Renal pelvis (tissue), 4 donors: ENCODE measurements around the gene NPPC. TPM values are rescaled to one million over a fixed set of nuclear protein-coding genes. Genes with fewer than 3 reads are reported as not detected.

Experiments
- DNase-seq: peaks from one replicate; pipeline ENCODE4 v3.0.0-alpha.2; 2013
- polyA plus RNA-seq, 3 donors: library from polyadenylated mRNA; unstranded; fragments of 120-200 nt; gene quantifications; one replicate each; pipeline ENCODE4 v1.2.1, GENCODE V29; 2013; ENCODE audit not compliant: insufficient read length in 3 of 3

The NPPC gene
- polyA plus RNA-seq, 3 donors, result 0.22 to 0.73 (median 0.47) TPM

DNA sequence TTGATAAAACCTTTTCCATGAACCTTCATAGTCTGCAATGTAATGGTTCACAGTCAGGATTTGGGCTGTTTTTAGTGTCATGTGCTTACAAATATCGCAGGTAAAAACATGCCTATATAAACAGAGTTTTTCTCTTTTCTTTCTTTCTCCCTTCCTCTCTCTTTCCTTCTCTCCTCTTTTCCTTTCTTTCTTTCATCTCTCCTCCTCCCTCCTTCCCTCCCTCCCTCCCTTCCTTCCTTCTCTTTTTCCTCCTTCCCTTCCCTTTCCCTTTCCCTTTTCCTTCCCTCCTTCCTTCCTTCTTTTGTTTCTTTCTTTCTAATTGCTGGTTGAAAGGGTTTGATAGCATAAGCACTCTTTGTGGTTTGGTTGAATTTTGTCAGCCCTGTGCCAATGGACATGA lies 9.6 kb upstream of the NPPC start:
- no peak for DNase-seq

DNA sequence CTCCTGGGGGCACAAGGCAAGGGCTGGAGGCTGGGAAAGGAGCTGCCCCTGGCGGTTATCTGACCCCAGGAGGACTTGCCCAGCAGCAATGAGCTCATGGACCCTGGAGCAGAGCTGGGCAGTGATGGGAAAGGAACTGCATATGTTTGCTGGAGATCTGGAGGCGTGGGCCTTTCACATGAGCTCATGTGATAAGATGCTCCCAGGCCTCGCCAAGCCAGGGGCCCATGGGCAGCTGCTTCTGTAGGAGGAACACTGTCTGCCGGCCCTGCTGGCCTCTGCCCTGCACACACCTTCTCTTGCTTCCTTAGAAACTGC lies 9.0 kb upstream of the NPPC start:
- DNase-seq, result no peak

DNA sequence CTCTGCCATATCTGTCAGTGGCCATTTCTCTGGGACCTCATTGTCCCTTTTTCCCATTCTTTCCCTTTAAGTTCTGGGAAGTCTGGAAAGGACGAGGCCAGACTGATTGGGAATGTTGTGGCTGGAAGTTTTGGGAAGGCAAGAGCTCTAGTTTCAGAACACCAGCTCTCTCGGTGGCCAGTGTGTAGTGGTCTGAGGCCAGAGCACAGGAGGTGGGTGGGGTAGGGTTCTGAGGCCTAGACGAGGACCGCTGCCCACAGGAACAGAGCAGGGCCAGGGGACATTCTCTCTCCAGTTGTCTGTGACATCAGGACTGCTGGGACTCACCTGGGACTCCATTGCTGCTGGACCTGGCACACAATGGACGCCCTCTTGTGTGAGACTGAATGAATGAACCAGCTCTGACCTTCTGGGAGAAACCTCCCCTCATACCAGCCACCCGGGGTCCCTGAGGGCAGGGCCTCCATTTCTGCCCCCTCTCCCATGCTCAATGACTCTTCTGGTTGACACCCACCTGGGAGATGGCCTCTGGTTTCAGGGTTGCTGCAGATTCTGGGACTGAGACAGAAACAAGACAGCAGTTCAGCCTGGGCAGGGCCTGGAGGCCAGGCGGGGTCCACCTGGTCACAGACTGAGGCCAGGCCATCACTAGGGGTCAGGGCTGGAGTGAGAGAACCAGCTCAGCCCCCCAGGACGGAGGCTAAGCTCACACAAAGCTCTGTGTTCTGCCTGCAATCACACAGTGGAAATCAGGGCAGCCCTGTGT lies 8.4 kb upstream of the NPPC start:
- DNase-seq, result no peak

DNA sequence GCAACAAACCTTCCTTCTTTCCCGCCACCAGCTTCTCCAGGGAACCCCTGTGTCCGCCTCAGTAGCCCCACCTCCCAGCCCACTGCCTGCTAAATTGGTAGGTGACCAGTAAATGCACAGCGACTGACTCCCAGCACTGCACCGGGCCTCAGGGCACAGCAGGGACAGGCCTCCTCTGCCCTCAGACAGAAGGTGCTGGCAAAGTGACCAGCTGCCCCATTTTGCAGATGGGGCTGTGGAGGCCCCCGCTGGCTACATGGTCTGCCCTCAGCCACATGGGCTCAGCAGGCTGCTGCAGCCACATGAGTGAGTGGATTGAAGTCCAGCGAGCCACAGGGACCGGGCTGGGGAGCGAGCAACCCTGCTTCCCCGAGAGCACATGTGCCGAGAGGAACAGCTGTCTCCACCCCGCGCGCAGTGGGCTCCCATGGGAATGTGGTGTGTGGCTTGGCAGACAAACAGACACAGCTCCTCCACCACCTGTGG lies 7.8 kb upstream of the NPPC start:
- no peak for DNase-seq

DNA sequence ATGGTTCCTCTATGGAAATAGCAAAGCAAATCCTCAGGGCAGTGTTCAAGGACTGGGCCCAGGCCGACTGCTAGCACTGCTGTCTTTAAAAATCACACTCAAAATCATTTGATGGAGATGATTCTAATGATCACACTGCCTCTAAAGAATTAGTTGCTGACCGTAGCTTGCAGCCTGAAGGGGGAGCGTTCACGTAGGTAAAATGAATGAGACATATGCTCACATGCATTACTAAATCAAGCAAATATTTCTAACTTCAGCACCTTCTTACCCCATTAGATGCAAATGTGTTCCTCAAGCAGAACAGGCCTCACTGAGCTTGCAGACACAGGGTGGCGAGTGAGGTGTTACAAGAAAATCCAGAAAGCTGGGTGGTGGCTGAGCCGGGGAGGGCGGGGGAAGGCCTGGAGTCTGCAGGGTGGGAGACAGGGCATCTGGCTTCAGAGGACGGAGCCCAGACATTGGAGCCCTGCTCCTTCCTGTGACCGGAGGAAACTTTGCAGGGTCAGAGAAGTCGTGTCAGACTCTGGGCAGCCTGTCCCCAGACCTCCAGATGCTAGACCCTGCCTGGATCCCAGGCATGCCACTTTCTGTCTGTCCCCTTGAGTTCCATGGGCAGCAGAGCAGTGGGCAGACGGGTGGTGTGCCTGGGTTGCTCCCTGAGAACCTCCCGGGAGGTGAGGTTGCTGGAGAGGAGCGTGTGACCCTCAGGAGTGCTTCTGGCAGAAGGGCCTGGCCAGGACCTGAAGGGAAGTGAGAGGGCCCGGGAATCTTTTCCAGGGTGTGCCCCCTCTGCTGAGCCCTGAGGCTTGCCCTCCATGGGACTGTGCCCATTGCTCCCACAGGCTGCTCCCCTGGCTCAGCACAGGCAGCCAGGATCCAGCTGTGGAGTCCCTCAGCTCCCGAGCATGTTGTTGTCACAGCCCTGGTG lies 7.1 kb upstream of the NPPC start:
- no peak for DNase-seq

DNA sequence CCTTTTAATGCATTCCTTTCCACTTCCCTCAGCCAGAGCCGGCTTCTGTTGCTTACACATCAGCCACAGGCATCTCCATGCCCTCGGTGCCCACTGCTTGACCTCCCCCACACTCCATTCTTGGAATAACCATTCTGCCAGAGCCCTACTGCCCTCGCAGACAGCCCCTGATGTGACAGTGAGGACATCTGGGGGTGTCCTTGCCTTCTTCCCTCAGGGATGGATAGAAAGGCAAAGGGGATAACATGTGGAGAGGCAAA lies 6.4 kb upstream of the NPPC start:
- no peak for DNase-seq

DNA sequence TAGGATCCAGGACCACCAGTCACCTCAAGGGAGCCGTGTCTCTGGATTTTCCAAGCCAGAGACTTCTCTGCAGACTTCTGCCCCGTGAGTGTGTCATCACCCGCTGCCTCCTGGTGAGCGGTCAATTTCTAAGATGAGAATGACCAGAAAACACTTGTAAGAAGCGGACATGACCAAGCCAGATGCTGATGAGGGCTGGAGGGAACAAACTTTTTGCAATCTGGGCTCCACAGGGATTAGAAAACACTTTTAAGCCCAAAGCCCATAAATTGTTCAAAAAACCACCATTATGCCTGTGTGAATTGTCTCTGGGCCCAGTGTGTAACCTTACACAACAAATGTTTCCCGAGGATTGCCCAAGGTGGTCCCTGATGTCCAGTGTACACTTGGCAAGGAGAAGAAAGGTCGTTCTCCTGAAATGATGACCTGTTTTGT lies 5.3 kb upstream of the NPPC start:
- no peak for DNase-seq

DNA sequence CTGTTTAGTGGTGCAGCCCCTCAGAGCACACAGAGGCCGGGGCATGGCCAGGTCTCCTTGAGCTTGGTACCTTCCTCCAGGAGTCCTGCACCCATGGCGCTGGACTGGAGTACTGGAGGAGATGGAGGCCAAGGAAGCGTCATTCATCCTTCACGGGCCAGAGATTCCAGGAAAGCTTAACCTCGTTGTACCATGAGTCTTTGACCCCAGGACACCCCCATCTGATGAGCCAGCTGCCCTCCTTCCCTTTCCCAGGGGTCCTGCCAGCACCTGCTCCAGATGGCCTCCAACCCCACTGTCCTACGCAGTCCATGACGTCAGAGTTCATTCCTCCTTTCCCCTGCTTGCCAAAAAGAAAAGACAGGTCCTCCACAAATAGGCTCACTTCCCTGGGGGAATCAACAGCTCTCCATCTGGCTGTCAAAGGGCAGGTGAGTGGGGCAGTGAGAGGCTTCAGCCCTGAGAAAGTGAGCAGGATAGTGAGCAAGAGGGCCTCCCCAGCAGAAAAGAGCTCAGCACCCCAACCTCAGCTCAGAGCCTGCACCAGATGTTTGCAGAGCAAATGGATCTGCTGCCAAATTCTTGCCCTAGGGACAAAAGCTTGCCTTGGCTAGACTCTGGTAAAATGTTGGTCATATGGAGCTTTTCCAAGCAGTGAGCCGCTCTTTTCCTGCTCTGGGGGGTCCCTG lies 4.5 kb upstream of the NPPC start:
- no peak for DNase-seq

DNA sequence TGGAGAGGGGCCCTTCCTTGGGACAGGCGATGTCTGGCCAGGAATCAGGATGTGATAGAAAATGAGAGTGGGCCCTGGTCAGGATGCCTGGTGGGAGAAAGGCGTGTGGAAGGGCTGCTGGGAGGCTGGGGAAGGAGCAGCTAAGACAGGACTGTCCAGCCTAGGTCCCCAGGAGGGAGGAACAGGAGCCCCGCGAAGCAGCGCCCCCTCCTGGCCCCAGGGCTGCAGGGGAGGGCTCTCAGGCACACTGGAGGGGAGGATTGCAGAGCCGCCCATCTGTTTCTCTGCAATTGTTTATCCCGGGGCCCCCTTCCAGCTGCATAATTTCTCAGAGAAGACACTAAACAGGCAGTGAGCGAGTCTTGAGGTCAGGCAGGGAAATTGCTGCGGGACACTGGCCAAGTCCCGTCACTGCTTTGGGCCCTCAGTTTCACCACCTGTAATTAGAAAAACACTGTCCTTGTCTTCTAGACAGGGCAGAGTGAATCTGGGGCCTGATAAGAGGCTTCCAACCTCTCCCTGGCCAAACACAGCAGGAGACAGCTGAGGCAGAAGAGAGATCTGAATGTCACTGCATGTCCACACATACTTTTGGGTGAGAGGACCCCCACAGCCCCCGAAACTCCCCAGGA lies 3.9 kb upstream of the NPPC start:
- no peak for DNase-seq

DNA sequence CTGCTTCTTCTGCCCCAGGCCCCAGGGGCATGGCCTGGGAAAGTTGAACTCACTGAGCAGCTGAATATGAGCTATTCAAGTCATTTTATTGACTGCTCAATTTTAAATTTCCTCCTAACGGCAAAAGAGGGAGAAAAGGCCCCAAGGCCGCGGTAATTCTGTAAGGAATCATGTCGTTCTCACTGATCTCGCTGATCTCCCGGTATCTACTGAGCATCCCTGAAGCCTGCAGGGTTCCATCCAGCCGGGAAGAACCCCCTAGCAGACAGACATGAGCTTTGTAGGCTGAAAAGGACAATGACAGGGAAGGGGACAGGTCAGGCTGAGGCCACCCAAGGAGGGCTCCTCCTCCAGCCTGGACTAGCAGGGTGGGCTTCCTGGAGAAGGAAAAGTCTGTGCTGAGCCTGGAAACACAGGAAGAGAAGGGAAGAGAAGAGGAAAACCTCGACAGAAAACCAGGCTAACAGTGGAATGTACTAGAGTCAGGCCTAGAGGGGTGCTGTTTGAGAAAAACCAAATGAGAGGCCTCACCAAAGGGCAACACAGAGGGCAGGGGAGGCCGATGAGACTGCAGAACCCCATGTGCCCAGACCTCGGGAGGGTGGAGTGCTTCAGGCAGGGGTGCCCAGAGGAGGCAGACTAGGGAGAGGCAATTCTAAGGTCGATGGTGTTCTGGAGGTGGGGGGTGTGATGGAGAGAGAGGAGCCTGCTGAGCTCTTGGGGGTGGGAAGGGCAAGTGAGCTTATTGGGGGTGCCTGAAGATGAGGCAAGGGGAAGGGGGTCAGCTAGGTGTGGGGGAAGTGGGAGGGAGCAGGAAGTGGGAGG lies 2.9 kb upstream of the NPPC start:
- no peak for DNase-seq

DNA sequence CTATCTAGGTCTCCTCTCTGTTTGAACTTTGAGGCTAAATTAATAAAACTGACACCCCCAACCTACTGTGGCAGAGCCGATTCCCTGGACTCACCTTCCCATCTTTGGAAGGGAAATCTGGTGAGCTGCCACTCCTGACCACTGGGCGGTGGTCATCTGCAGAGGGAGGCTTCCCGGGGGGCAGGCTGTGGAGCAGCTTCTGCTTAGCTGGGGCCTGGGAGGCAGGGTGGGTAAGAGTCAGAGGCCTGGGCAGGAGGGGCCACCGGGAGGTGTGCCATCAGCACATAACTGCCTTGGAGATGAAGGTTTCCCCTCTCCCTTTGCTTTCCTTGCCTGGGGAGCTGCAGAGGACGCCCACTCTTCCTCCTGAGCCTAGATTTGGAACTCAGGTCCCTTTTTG lies 2.3 kb upstream of the NPPC start:
- no peak for DNase-seq

DNA sequence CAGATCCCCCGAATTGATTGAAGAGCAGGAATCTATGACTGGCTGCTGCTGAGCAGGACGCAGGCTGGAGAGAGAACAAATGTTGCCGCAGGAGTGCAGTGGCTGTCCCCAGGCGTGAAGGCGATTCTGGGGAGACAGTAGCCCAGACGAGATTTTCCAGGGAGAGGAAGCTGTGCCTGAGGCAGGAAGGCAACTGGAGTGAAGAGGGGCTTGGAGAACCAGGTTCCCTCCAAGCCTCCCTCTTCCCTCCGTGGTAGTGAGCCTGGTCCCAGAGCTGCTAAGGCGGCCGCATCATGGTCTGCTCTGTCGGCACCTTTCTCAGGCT lies 1.3 kb upstream of the NPPC start:
- DNase-seq, result no peak

DNA sequence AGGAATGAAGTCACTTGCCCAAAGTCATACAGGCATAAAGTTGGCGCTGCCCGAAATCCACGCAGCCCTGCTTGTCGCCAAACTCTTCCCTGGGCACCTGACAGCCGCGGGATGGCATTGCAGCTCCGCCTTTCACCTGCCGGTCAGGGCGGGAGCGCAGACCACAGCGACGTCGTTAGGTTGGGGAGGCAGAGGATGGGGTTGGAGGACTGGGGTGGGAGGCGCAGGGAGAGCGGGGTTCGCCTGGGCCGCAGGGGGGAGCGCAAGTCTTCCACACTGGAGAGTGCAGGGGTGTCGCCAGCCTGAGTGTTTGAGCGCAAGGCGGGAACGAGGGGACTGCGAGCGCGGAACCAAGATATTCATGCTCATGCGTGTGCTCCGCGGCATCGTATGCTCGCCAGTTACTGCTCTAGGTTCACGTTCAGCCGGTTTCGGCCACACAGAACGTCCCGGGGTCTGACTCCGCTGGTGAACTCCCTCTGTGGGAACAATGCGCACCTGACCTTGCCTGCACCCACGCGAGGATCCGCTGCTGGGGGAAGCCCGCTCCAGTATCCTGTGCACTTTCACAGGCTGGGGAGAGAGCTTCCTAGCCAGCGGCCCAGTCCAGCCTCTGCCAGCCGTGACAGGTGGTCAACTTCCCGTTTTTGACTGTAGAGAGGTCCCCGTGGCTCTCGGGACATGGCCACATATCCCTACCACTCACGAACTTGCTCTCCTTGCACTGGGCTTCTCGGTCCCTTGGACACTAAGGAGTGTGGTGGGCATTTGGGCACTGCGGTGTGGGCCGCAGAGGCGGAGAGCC lies 767 bp upstream of the NPPC start:
- DNase-seq, result peak; percentile 26

DNA sequence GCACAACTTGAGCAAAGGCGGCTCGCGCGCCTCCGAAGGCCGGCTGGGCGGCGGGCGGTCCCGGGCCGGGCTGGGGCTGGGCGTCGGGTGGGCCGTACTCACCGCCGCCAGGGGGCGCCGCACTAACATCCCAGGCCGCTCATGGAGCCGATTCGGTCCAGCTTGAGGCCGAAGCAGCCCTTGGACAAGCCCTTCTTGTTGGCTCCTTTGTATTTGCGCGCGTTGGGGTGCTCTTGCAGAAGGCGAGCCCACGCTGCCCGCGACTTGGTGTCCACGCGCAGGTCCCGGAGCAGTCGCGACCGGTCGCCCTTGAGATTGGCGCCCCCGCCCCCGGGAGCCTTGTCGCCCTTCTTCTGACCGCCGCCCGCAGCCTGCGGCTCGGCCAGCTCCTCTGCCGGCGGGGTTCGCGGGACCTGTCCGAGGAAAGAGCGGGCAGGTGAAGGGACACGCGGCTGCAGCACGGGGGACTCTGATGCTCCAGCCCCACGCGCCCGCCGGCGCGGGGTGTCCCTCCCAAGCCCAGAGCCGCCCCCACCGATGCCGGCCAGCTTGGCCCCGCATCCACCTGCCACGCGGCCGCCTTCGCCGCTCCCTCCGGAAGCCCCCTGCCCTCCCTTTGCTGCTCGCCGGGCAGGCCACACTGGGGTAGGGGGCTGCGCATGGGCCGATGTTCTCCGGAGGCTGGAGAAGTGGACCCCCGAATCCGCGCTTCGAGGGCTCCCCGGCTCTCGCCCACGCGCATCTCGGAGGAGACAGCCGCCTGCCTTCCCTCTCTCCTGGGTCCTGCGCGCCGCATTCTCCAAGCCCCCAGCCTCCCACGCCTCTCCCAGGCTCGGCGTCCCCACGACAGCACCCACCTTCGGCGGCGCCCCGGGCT lies 655 bp downstream of the NPPC start:
- DNase-seq, result peak; percentile 85

DNA sequence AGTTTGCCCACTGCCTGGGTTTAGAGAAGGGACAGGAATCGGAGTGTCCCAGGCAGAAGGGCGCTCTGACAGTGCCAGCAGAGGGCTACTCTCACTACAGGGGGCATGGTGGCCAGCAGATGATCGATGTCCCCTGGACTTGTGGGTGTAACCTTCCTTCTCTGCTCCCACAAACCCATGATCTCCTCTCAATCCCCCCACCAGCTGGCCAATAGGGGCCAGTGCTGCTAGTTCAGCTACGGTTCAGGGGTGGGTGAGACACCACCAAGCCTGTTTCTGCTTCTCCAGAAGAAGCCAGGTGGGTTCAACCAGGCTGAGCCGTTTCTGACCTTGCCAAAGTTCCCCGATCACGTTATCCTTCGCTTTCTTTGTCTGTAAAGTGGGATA lies 1.3 kb downstream of the NPPC start:
- no peak for DNase-seq

DNA sequence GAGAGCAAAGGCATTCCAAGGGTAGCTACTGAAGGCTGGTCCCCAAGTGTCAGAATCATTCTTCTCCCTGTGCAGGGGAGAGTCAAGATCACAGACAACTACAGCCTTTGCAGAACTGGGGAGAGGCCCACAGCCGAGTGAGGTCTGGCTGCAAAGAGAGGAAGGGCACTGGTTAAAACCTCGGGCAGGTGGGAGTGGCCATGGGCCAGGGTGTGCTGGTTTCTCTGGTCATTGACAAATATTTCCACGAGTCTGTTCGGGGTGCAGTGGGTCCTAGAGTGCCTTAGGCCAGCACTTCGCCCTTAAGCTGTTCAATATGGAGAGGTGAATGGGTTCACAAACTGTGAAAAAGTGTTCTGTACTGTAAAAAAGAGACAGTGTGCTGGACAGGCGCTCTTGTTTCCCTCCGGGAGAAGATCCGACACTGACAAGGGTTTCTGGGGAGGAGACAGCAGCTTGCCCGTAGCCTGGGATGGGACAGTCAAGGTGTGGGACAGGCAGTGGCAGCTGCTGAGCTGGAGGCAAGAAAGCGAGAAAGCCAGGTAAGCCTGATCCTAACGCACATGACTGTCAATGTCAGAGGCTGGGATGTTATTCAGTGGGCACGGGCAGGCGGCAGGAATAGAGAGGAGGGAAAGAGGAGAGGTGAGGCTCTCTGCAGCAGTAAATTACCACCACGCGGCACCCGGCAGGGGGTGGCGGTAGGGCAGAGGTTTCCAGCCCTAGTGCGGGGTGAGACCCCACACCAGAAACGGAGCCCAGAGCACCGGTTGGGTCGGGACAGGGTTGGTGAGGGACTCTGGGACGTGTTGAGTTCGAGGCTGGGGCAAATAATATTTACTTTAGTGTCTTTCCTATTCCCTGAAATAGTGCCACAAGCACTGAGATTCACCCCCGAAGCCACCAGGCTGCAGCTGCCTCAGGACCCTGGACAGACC lies 2.0 kb downstream of the NPPC start:
- no peak for DNase-seq

DNA sequence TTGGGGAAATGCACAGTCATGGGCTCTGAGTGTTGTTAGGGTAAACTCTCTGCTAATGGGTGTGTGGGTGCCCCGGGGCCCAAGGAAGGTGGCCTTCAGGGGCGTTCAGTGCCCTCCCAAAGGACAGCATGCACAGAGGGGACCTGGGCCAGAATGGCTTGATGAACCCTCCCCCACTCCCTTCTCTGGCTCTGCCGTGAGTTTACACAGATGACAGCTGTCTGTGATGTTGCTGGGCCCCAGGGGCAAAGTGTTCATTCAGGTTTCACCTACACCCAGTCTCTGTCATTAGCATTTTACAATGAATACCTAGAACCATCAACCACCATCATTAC lies 3.2 kb downstream of the NPPC start:
- no peak for DNase-seq

DNA sequence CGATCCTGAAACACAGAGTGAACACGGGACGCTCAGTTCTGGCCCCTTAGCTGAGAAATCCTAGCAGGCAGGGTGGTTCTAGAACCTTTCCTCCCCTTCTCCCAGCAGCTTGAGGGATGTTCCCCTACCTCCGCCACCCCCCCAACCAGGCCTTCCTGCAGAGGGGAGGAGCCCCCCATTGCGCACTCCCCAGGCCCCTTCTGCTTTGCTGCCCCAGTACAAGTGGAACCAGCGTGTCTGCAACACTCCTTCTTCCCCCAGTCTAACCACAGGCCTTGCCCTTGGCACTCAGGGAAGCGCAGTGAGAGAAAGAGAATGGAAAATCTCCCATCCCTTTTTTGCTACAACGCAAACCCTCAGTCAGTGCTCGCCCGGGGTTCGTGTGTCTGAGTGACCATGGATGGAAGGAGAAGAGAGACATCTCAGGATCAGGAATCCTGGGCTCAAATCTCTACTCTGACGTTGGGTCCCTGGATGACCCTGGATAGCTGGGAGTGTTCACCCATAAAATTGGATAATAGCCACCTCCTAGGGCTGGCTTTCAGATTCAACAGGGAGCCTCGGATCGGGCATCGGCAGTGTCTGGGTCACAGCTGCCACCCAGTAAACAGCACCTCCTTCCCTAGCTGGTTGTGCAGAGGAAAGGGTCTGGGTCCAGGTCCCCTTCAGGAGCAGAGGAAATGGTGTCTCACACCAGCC lies 3.7 kb downstream of the NPPC start:
- no peak for DNase-seq
